ENCODE results near the gene DIP2B. TPM values are rescaled to one million over a fixed set of nuclear protein-coding genes. Genes with fewer than 3 reads are reported as not detected.

The DIP2B gene
- total RNA-seq, 1 donor from 2014 or later, result 25.8 TPM

- Mint-ChIP-seq H3K27me3 (ENCODE audit: low read depth) (no peaks in the 10 kb centered on the region), H3K4me1 (ENCODE audit: low read depth) (peaks cover 39% of the 10 kb centered on the region), H3K27ac (ENCODE audit: unreplicated experiment) (peak overlapping the region; percentile 74), H3K4me3 (ENCODE audit: unreplicated experiment) (no peak overlapping the region), H3K36me3 (ENCODE audit: low read depth) (no peaks in the 10 kb centered on the region), H3K9me3 (ENCODE audit: low read depth) (no peaks in the 10 kb centered on the region)
- no peak for DNase-seq (ENCODE audit: low spot score)
- no peak for TF ChIP-seq CTCF (IDR thresholded peaks at IDR 0.05)
Observed at GRCh38 chr12:50579757-50580267, 75.0 kb downstream of the DIP2B start.

- no peak overlapping the region for H3K4me3 Mint-ChIP-seq (ENCODE audit: unreplicated experiment)
- H3K36me3 Mint-ChIP-seq (ENCODE audit: low read depth), result no peaks in the 10 kb centered on the region
- no peak for TF ChIP-seq CTCF (IDR thresholded peaks at IDR 0.05)
- H3K27ac Mint-ChIP-seq (ENCODE audit: unreplicated experiment), result peak overlapping the region; percentile 43
- no peak for DNase-seq (ENCODE audit: low spot score)
- H3K4me1 Mint-ChIP-seq (ENCODE audit: low read depth), result peaks cover 33% of the 10 kb centered on the region
- no peaks in the 10 kb centered on the region for H3K9me3 Mint-ChIP-seq (ENCODE audit: low read depth)
- H3K27me3 Mint-ChIP-seq (ENCODE audit: low read depth), result no peaks in the 10 kb centered on the region
Observed at GRCh38 chr12:50580436-50580835, 75.7 kb downstream of the DIP2B start.

GRCh38 chr12:50581226-50582184 lies 76.7 kb downstream of the DIP2B start:
- Mint-ChIP-seq H3K27ac (ENCODE audit: unreplicated experiment) (peak overlapping the region; percentile 75), H3K9me3 (ENCODE audit: low read depth) (no peaks in the 10 kb centered on the region), H3K4me1 (ENCODE audit: low read depth) (peaks cover 31% of the 10 kb centered on the region), H3K36me3 (ENCODE audit: low read depth) (no peaks in the 10 kb centered on the region), H3K27me3 (ENCODE audit: low read depth) (no peaks in the 10 kb centered on the region), H3K4me3 (ENCODE audit: unreplicated experiment) (no peak overlapping the region)
- no peak for DNase-seq (ENCODE audit: low spot score)
- TF ChIP-seq CTCF (IDR thresholded peaks at IDR 0.05), result no peak

GRCh38 chr12:50584135-50584534 lies 79.3 kb downstream of the DIP2B start:
- Mint-ChIP-seq H3K4me3 (ENCODE audit: unreplicated experiment) (no peak overlapping the region), H3K36me3 (ENCODE audit: low read depth) (no peaks in the 10 kb centered on the region), H3K9me3 (ENCODE audit: low read depth) (no peaks in the 10 kb centered on the region), H3K27ac (ENCODE audit: unreplicated experiment) (no peak overlapping the region), H3K27me3 (ENCODE audit: low read depth) (no peaks in the 10 kb centered on the region), H3K4me1 (ENCODE audit: low read depth) (peaks cover 32% of the 10 kb centered on the region)
- no peak for TF ChIP-seq CTCF (IDR thresholded peaks at IDR 0.05)
- no peak for DNase-seq (ENCODE audit: low spot score)

- H3K4me1 Mint-ChIP-seq (ENCODE audit: low read depth), result peaks cover 14% of the 10 kb centered on the region
- H3K4me3 Mint-ChIP-seq (ENCODE audit: unreplicated experiment), result no peak overlapping the region
- no peaks in the 10 kb centered on the region for H3K27me3 Mint-ChIP-seq (ENCODE audit: low read depth)
- no peaks in the 10 kb centered on the region for H3K9me3 Mint-ChIP-seq (ENCODE audit: low read depth)
- no peak for DNase-seq (ENCODE audit: low spot score)
- peak overlapping the region; percentile 74 for H3K27ac Mint-ChIP-seq (ENCODE audit: unreplicated experiment)
- TF ChIP-seq CTCF (IDR thresholded peaks at IDR 0.05), result no peak
- H3K36me3 Mint-ChIP-seq (ENCODE audit: low read depth), result no peaks in the 10 kb centered on the region
Observed at GRCh38 chr12:50589650-50590435, 85.1 kb downstream of the DIP2B start.

Measured in chondrocyte (in vitro differentiated cells).